ENCODE data around the gene BTBD2. TPM values are rescaled to one million over a fixed set of nuclear protein-coding genes. Genes with fewer than 3 reads are reported as not detected.
A peak's percentile ranks its signal among the peaks of the same experiment; 100 is the strongest.

The BTBD2 gene
- polyA plus RNA-seq, 3 donors, result 2.8 to 36.0 (median 3.3) TPM

DNA sequence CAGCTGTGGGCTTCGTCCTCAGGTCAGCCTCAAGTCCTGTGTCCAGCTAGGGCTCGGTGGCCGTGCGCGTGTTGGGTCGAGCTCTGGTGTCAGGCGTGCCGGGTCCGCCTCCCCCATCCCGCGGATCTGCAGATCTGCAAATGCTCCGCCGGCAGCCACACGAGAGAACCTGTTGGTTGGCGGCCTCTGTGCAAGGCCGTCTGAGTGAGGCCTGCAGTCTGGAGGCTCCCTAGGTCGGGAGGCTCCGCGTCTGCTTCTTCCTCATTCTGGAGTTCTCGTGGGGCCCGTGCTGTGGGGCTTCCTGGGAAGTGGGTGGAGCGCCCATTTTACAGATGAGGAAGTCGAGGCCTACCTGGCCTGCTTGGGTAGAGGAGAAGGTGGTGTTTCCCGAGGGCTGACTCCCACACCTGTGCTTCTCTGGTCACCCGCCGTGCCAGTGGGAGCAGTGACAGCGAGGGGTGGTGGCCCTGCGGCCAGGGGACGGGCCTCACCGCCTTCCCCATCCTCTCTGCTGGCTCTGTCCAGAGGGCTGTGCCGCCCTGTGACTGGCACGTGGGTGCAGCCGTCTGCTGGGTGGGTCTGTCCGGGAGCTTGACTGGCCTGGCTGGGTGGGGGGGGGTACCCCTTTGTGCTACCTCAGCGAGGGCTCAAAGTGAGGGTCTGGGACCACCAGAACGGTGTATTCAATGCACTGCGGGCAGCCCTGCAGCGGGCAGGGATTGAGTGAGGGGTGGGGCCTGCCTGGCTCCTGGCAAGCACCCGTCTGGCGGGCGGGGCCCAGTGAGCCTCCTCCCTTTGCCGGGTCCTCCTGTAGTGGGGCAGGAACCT is 71.2 kb downstream of the BTBD2 start:
- peak overlapping the region; percentile 97 for H3K9ac ChIP-seq (ENCODE audit: insufficient read depth, low read length, poor library complexity, severe bottlenecking)
- no peak overlapping the region for H2AFZ ChIP-seq (ENCODE audit: insufficient read depth, low read depth, low read length, poor library complexity, severe bottlenecking)
- peaks cover 2 to 11% of the 10 kb centered on the region in 2 donors for H3K36me3 Mint-ChIP-seq
- H3K4me3 ChIP-seq (replicated peaks in 1 of 3; ENCODE audit: low read depth in 2 of 3, low read length in 3 of 3), result peak overlapping the region in 1 of 3 experiments; percentile 99
- TF ChIP-seq, protein P1, sequence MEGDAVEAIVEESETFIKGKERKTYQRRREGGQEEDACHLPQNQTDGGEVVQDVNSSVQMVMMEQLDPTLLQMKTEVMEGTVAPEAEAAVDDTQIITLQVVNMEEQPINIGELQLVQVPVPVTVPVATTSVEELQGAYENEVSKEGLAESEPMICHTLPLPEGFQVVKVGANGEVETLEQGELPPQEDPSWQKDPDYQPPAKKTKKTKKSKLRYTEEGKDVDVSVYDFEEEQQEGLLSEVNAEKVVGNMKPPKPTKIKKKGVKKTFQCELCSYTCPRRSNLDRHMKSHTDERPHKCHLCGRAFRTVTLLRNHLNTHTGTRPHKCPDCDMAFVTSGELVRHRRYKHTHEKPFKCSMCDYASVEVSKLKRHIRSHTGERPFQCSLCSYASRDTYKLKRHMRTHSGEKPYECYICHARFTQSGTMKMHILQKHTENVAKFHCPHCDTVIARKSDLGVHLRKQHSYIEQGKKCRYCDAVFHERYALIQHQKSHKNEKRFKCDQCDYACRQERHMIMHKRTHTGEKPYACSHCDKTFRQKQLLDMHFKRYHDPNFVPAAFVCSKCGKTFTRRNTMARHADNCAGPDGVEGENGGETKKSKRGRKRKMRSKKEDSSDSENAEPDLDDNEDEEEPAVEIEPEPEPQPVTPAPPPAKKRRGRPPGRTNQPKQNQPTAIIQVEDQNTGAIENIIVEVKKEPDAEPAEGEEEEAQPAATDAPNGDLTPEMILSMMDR (IDR thresholded peaks at IDR 0.05), result no peak
- H3K9me3 ChIP-seq (replicated peaks in 1 of 2; ENCODE audit: control insufficient read depth in 1 of 2, insufficient read depth in 1 of 2, low read length in 2 of 2), result no peaks in the 10 kb centered on the region
- peak overlapping the region in 1 of 2 donors; percentile 99 for H3K27ac ChIP-seq (ENCODE audit: low read depth in 1 of 2, low read length in 2 of 2)
- 66% methylated on average over 27 of the region's 42 CpGs for WGBS (ENCODE audit: insufficient coverage)
- H3K79me2 ChIP-seq (ENCODE audit: insufficient read depth, low read length), result peaks cover 74% of the 10 kb centered on the region
- H3K4me2 ChIP-seq (replicated peaks; ENCODE audit: extremely low read depth, low read length, poor library complexity, severe bottlenecking), result peak overlapping the region; percentile 75
- peaks cover 50 to 67% of the 10 kb centered on the region in 2 donors for H3K4me1 ChIP-seq (ENCODE audit: control insufficient read depth in 1 of 2, insufficient read depth in 2 of 2, low read length in 2 of 2)
- DNase-seq, result peak in 2 of 3 donors; percentile 50 to 53
- peaks cover 0 to 1% (median 0%) of the 10 kb centered on the region in 7 donors for H3K9me3 Mint-ChIP-seq
- H3K4me1 Mint-ChIP-seq, result peaks cover 54% of the 10 kb centered on the region
- H3K27me3 Mint-ChIP-seq (ENCODE audit: low read depth in 3 of 3), result peaks cover 0 to 2% (median 1%) of the 10 kb centered on the region in 3 donors
- H4K20me1 ChIP-seq (ENCODE audit: insufficient read depth, low read length), result peaks cover 68% of the 10 kb centered on the region
- intact Hi-C loops (cut with micrococcal nuclease), result no loop called here
- H3K27ac Mint-ChIP-seq, result peak overlapping the region; percentile 69 to 98 (median 85)
- H3K27me3 ChIP-seq (ENCODE audit: control insufficient read depth in 2 of 2, insufficient read depth in 2 of 2, low read length in 2 of 2), result no peaks in the 10 kb centered on the region
- peaks cover under 1 to 8% of the 10 kb centered on the region in 2 donors for H3K36me3 ChIP-seq (replicated peaks in 1 of 2; ENCODE audit: control insufficient read depth in 1 of 2, insufficient read depth in 2 of 2, low read length in 2 of 2)
- H3K4me3 Mint-ChIP-seq, result peak overlapping the region; percentile 93 to 99

DNA sequence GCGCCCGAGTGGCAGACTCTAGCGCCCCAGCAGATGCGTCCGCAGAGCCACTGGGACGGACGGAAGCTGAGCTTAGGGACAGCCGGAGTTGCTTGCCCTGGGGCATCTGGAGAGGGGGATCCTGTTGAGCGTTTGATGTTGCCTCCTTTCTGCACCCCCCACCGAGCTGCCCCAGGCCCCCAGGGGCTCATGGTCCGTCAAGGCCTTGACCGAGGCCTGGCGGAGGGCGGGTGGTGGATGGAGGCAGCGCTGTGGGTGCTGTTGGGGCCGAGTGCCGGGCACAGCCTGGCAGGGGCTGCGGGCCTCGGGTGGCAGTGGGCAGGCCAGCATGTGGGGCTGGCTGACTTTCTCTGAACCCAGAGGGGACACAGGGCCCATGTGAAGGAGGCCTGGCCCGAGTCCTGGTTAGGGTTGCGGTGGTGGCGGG is 71.8 kb downstream of the BTBD2 start:
- peak overlapping the region; percentile 93 to 99 for H3K4me3 Mint-ChIP-seq
- Histone ChIP-seq H3K4me2 (replicated peaks; ENCODE audit: extremely low read depth, low read length, poor library complexity, severe bottlenecking) (peak overlapping the region; percentile 75), H4K20me1 (ENCODE audit: insufficient read depth, low read length) (peaks cover 61% of the 10 kb centered on the region), H3K4me3 (replicated peaks in 1 of 3; ENCODE audit: low read depth in 2 of 3, low read length in 3 of 3) (peak overlapping the region in 2 of 3 experiments; percentile 91 to 99), H3K36me3 (replicated peaks in 1 of 2; ENCODE audit: control insufficient read depth in 1 of 2, insufficient read depth in 2 of 2, low read length in 2 of 2) (peaks cover 0 to 7% of the 10 kb centered on the region in 2 donors), H2AFZ (ENCODE audit: insufficient read depth, low read depth, low read length, poor library complexity, severe bottlenecking) (no peak overlapping the region), H3K79me2 (ENCODE audit: insufficient read depth, low read length) (peaks cover 68% of the 10 kb centered on the region), H3K9me3 (replicated peaks in 1 of 2; ENCODE audit: control insufficient read depth in 1 of 2, insufficient read depth in 1 of 2, low read length in 2 of 2) (no peaks in the 10 kb centered on the region), H3K27ac (ENCODE audit: low read depth in 1 of 2, low read length in 2 of 2) (peak overlapping the region; percentile 98 to 99), H3K9ac (ENCODE audit: insufficient read depth, low read length, poor library complexity, severe bottlenecking) (peak overlapping the region; percentile 97), H3K4me1 (ENCODE audit: control insufficient read depth in 1 of 2, insufficient read depth in 2 of 2, low read length in 2 of 2) (peaks cover 44 to 61% of the 10 kb centered on the region in 2 donors), H3K27me3 (ENCODE audit: control insufficient read depth in 2 of 2, insufficient read depth in 2 of 2, low read length in 2 of 2) (no peaks in the 10 kb centered on the region)
- TF ChIP-seq, protein P1 (IDR thresholded peaks at IDR 0.05), result no peak
- intact Hi-C loops (cut with micrococcal nuclease), result no loop called here
- peaks cover 0 to 2% (median 1%) of the 10 kb centered on the region in 3 donors for H3K27me3 Mint-ChIP-seq (ENCODE audit: low read depth in 3 of 3)
- no peak for DNase-seq
- peaks cover 0 to 1% (median 0%) of the 10 kb centered on the region in 7 donors for H3K9me3 Mint-ChIP-seq
- H3K36me3 Mint-ChIP-seq, result peaks cover 0 to 10% of the 10 kb centered on the region in 2 donors
- peak overlapping the region; percentile 96 to 99 (median 98) for H3K27ac Mint-ChIP-seq
- 77% methylated on average over 21 of the region's 22 CpGs for WGBS (ENCODE audit: insufficient coverage)
- peaks cover 48% of the 10 kb centered on the region for H3K4me1 Mint-ChIP-seq
